NCI-H2171 (cell line): ENCODE data around the gene ADGRL4.
"Not testable (repeated sequence)": the region's sequence is repeated elsewhere in the genome, so short reads cannot be mapped to it uniquely, and the experiment has no call there.

ENCODE experiments used
- DNase-seq: peaks from one replicate; lab custom pipeline; 2025; lab: John Stamatoyannopoulos, UW

The ADGRL4 gene

GRCh38 chr1:79006564-79006963, at the start of gene ADGRL4:
TSS of gene ADGRL4 (minus strand) at chr1:79006730. CDS start at chr1:79006654, 76 bp downstream.
- DNase-seq: no peak

GRCh38 chr1:79055856-79056255, 49.3 kb upstream of the ADGRL4 start:
- DNase-seq: no peak

GRCh38 chr1:79052829-79053449, 46.4 kb upstream of the ADGRL4 start:
- DNase-seq: no peak

GRCh38 chr1:79044974-79045650, 38.6 kb upstream of the ADGRL4 start:
- no peak for DNase-seq

GRCh38 chr1:79043506-79043905, 37.0 kb upstream of the ADGRL4 start:
- no peak for DNase-seq

GRCh38 chr1:79042539-79042938, 36.0 kb upstream of the ADGRL4 start:
- DNase-seq: no peak

GRCh38 chr1:79042117-79042516, 35.6 kb upstream of the ADGRL4 start:
- DNase-seq: no peak

GRCh38 chr1:79041666-79042065, 35.1 kb upstream of the ADGRL4 start:
- no peak for DNase-seq

GRCh38 chr1:79040424-79041082, 34.0 kb upstream of the ADGRL4 start:
- DNase-seq: no peak

- no peak for DNase-seq
Measured at GRCh38 chr1:79037085-79037484, 30.6 kb upstream of the ADGRL4 start.

- no peak for DNase-seq
Measured at GRCh38 chr1:79012500-79012899, 6.0 kb upstream of the ADGRL4 start.

GRCh38 chr1:79010589-79010988, 4.1 kb upstream of the ADGRL4 start:
- no peak for DNase-seq

- no peak for DNase-seq
Measured at GRCh38 chr1:79005945-79006344, 585 bp downstream of the ADGRL4 start.

- no peak for DNase-seq
Measured at GRCh38 chr1:79004916-79005315, 1.6 kb downstream of the ADGRL4 start.

- no peak for DNase-seq
Measured at GRCh38 chr1:78996791-78997190, 9.7 kb downstream of the ADGRL4 start.

GRCh38 chr1:78987042-78987441, 19.5 kb downstream of the ADGRL4 start:
- no peak for DNase-seq

GRCh38 chr1:78980511-78980910, 26.0 kb downstream of the ADGRL4 start:
- DNase-seq: no peak

GRCh38 chr1:78972723-78973122, 33.8 kb downstream of the ADGRL4 start:
- no peak for DNase-seq

GRCh38 chr1:78967091-78967490, 39.4 kb downstream of the ADGRL4 start:
- DNase-seq: not testable (repeated sequence)

- no peak for DNase-seq
Measured at GRCh38 chr1:78958711-78959110, 47.8 kb downstream of the ADGRL4 start.

GRCh38 chr1:78950826-78951225, 55.7 kb downstream of the ADGRL4 start:
- DNase-seq: no peak

- no peak for DNase-seq
Measured at GRCh38 chr1:78949227-78949626, 57.3 kb downstream of the ADGRL4 start.

GRCh38 chr1:78919150-78919549, 87.4 kb downstream of the ADGRL4 start:
- DNase-seq: no peak
